HG03159 (cell line): ENCODE data around the gene TBCD.
"Not testable (repeated sequence)": the region's sequence is repeated elsewhere in the genome, so short reads cannot be mapped to it uniquely, and the experiment has no call there.

Experiments used
- ATAC-seq: cut with Tn5 transposase; IDR thresholded peaks from one replicate; pipeline ENCODE4 v1.9.1; 2021; ENCODE audit warnings: mild to moderate bottlenecking, moderate library complexity; ENCODE audit not compliant: unreplicated experiment

TBCD gene

DNA sequence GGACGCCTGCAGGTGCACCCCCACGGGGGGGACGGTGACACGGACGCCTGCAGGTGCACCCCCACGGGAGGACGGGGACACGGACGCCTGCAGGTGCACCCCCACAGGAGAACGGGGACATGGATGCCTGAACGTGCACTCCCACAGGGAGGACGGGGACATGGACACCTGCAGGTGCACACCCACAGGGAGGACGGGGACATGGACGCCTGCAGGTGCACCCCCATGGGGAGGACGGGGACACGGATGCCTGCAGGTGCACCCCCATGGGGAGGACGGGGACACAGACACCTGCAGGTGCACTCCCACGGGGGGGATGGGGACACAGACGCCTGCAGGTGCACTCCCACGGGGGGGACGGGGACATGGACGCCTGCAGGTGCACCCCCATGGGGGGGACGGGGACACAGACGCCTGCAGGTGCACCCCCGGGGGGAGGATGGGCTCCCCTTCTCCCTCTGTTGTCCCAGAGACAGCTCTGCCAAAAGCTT is 213.0 kb downstream of the TBCD start:
- no peak for ATAC-seq

DNA sequence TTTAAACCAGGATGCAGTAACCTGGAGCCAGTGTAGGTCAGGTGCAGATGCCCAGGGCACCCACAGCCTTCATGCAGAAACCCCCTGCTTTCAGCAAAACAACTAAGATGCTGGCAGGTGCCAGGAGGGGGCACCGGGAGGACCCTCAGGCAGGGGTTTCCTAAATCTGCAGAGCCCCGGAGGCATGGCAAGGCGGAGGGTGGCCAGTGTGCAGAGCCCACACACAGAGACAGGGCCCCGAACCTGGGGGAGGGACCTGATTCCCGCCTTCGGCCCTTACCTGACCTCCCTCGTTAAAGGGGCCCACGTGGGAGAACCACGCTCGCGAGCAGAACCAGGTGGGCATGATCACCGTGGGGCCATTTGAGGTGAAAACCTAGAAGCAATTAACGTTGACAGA is 213.5 kb downstream of the TBCD start:
- no peak for ATAC-seq

- no peak for ATAC-seq
Observed at GRCh38 chr17:82966415-82966814, 214.6 kb downstream of the TBCD start.

- no peak for ATAC-seq
Observed at GRCh38 chr17:82967268-82968032, 215.6 kb downstream of the TBCD start.

DNA sequence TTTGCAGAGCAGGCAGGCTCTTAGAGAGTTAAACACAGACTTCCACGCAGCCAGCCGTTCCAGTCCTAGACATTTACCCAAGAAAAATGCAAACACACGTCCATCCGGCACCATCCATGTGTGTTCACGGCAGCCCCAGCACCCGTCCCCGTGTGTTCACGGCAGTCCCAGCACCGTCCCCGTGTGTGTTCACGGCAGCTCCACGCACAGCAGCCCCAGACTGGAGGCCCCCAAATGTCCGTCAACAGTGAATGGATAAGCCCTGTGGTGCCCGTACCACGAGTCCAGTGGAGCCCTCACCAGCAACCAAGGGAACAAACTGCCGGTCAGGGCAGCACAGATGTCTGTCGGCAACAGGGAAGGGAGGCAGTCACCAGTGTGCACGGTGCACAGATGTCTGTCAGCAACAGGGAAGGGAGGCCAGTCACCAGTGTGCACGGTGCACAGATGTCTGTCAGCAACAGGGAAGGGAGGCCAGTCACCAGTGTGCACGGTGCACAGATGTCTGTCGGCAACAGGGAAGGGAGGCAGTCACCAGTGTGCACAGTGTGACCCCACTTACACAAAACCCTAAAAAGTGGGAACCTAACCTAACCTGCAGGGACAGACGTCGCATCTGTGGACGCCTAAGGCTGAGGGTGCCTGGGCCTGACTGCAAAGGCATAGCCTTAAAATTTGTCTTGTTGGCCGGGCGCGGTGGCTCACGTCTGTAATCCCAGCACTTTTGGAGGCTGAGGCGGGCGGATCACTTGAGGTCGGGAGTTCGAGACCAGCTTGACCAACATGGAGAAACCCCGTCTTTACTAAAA is 216.4 kb downstream of the TBCD start:
- not testable (repeated sequence) for ATAC-seq

DNA sequence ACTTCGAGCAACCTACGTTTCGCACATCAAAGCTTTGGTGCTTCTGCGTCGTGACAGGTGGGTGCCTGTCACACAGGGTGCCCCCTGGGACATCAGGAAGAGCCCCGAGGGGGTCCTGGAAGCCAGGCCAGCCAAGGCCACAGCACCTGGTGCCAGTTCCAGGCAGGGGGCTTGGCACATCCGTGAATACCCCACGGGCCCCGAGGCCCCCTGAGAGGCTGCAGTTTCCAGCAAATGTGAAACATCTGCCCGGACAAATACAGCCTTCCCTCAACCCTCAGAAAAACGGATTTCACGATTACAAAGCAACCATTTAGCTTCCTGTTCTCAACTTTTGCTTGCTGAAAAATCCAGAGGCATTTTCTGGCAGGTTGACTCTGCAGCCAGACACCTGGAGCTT is 218.2 kb downstream of the TBCD start:
- ATAC-seq: no peak

GRCh38 chr17:82970818-82971590 is 219.1 kb downstream of the TBCD start:
- no peak for ATAC-seq

- no peak for ATAC-seq
Observed at GRCh38 chr17:82972836-82973372, 221.0 kb downstream of the TBCD start.

DNA sequence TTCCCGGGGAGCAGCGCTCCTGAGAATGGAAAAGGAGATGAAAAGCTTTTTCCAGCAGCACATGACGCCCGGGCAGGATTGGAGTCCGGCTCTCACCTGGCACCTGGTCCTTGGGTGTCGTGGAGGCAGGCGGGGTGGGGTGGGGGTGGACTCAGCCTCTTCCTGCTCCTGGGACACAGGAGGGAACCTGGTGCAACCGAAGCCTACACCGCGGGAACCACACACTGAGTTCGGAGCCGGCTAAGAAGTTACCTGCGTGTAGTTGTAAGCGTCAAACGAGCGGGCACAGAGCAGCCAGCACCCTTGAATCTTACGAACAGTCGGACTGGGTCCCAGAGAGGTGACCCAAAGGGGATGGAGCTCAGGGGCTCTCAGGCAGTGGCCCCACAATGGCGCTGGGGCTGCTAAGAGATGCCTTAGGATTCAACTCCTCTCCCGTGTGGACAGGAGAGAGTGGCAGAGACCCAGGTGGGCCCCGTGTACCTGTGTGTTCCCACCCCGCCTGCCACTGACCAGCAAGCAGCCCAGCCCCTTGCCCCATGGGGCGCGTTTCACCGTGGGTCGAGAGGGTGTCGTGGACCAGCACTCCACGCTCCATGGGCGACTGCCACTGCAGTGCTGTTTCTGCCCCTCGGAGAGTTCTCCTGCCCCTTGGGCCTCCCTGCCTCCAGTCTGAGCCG is 221.7 kb downstream of the TBCD start:
- no peak for ATAC-seq

GRCh38 chr17:82974136-82974952 is 222.5 kb downstream of the TBCD start:
- no peak for ATAC-seq

DNA sequence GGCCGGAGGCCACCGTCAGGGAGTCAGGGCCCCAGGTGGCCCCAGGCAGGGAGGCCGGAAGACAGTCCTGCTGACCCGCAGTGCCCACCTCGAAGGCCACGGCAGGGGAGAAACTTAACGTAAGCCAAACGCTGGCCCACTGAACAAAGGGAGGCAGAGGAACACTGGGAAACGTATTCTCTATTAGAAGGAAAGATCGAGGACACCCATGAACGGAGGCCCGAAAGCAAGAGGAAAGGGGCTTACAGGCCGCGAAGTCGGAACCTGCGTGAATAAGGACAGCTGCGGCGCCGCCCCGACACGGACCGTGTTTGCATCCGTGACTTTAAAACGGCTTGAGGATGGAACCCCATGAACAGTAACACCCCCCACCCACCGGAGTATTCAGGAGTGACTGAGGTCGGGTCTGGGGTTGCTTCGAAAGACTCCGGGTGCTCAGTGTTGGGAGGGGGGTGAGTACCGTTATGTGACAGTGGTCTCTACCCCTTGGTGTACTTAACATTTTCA is 225.2 kb downstream of the TBCD start:
- no peak for ATAC-seq

GRCh38 chr17:82977606-82978005 is 225.7 kb downstream of the TBCD start:
- no peak for ATAC-seq

- no peak for ATAC-seq
Observed at GRCh38 chr17:82978765-82979349, 227.0 kb downstream of the TBCD start.

GRCh38 chr17:82979718-82980117 is 227.9 kb downstream of the TBCD start:
- ATAC-seq: no peak

- no peak for ATAC-seq
Observed at GRCh38 chr17:82980632-82981031, 228.8 kb downstream of the TBCD start.

GRCh38 chr17:82981141-82981730 is 229.4 kb downstream of the TBCD start:
- ATAC-seq: no peak

DNA sequence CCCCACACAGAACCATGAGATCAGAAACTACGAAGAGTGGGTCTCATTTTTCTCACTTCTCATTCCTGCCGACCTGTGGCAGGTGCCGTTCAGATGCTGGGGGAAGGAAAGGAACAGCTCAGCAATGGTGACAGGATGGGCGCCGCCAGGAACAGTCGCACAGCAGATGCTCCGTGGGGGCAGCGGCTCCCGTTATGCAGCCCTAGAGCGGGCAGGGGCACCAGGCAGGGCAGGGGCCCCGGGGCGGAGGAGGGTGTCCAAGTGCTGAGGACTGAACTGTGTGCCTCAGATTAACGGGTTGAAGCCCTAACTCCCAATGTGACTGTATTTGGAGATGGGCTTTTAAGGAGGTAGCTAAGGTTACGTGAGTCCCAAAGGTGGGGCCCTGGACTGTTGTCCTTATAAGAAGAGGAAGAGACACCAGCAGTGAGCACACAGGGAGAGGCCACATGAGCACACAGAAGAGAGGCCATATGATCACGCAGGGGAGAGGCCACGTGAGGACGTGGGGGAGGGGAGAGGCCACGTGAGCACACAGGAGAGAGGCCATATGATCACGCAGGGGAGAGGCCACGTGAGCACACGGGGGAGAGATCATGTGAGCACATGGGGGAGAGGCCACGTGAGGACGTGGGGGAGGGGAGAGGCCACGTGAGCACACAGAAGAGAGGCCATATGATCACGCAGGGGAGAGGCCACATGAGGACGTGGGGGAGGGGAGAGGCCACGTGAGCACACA is 231.8 kb downstream of the TBCD start:
- no peak for ATAC-seq

- ATAC-seq: not testable (repeated sequence)
Observed at GRCh38 chr17:82984249-82984617, 232.4 kb downstream of the TBCD start.
